HG02938 (cell line): ENCODE measurements around the gene FGGY.
"Not testable (repeated sequence)": the region's sequence is repeated elsewhere in the genome, so short reads cannot be mapped to it uniquely, and the experiment has no call there.

Experiments used
- ATAC-seq: cut with Tn5 transposase; IDR thresholded peaks from one replicate; pipeline ENCODE4 v1.9.1; 2021; ENCODE audit warnings: mild to moderate bottlenecking, moderate library complexity; ENCODE audit not compliant: unreplicated experiment

FGGY gene

GRCh38 chr1:59296358-59297256 lies at the start of gene FGGY:
TSS of gene FGGY (plus strand) at chr1:59297094. CDS start at chr1:59321550, 24,456 bp downstream.
- peak; percentile 95 for ATAC-seq

- ATAC-seq = no peak
These were observed 48.1 kb upstream of the FGGY start for GRCh38 chr1:59248758-59249157.

GRCh38 chr1:59249396-59250137 lies 47.3 kb upstream of the FGGY start:
- no peak for ATAC-seq

- not testable (repeated sequence) for ATAC-seq
These were observed 45.8 kb upstream of the FGGY start for GRCh38 chr1:59251061-59251460.

- ATAC-seq = not testable (repeated sequence)
These were observed 40.5 kb upstream of the FGGY start for GRCh38 chr1:59256429-59256828.

GRCh38 chr1:59258412-59259032 lies 38.4 kb upstream of the FGGY start:
- ATAC-seq = no peak

GRCh38 chr1:59261537-59261936 lies 35.4 kb upstream of the FGGY start:
- ATAC-seq = no peak

GRCh38 chr1:59262631-59263030 lies 34.3 kb upstream of the FGGY start:
- no peak for ATAC-seq

GRCh38 chr1:59263111-59263510 lies 33.8 kb upstream of the FGGY start:
- no peak for ATAC-seq

- ATAC-seq = no peak
These were observed 31.3 kb upstream of the FGGY start for GRCh38 chr1:59265622-59266021.

- ATAC-seq = peak; percentile 72
These were observed 30.5 kb upstream of the FGGY start for GRCh38 chr1:59266180-59266926.

GRCh38 chr1:59266927-59267293 lies 30.0 kb upstream of the FGGY start:
- ATAC-seq = peak; percentile 74

- ATAC-seq = no peak
These were observed 28.5 kb upstream of the FGGY start for GRCh38 chr1:59268406-59268805.

GRCh38 chr1:59271561-59272260 lies 25.2 kb upstream of the FGGY start:
- ATAC-seq = no peak

- peak; percentile 84 for ATAC-seq
These were observed 24.4 kb upstream of the FGGY start for GRCh38 chr1:59272507-59272906.

GRCh38 chr1:59276439-59276851 lies 20.4 kb upstream of the FGGY start:
- ATAC-seq = no peak

GRCh38 chr1:59278780-59279354 lies 18.0 kb upstream of the FGGY start:
- ATAC-seq = no peak

- no peak for ATAC-seq
These were observed 17.2 kb upstream of the FGGY start for GRCh38 chr1:59279645-59280044.

GRCh38 chr1:59282951-59283350 lies 13.9 kb upstream of the FGGY start:
- no peak for ATAC-seq

- ATAC-seq = no peak
These were observed 11.2 kb upstream of the FGGY start for GRCh38 chr1:59285691-59286090.
